ENCODE results near the gene GP9.

GRCh38 chr3:129040039-129040336, 20.6 kb upstream of the GP9 start:
- TF ChIP-seq EZH2 (IDR thresholded peaks at IDR 0.05; ENCODE audit: low read length, missing control alignments) = no peak
- TF ChIP-seq, protein P1, sequence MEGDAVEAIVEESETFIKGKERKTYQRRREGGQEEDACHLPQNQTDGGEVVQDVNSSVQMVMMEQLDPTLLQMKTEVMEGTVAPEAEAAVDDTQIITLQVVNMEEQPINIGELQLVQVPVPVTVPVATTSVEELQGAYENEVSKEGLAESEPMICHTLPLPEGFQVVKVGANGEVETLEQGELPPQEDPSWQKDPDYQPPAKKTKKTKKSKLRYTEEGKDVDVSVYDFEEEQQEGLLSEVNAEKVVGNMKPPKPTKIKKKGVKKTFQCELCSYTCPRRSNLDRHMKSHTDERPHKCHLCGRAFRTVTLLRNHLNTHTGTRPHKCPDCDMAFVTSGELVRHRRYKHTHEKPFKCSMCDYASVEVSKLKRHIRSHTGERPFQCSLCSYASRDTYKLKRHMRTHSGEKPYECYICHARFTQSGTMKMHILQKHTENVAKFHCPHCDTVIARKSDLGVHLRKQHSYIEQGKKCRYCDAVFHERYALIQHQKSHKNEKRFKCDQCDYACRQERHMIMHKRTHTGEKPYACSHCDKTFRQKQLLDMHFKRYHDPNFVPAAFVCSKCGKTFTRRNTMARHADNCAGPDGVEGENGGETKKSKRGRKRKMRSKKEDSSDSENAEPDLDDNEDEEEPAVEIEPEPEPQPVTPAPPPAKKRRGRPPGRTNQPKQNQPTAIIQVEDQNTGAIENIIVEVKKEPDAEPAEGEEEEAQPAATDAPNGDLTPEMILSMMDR (conservative IDR thresholded peaks at IDR 0.05 in 1 of 2, IDR thresholded peaks at IDR 0.05 in 1 of 2; ENCODE audit: low read depth in 1 of 2, low read length in 2 of 2) = no peak

All from fibroblast of lung (primary cell).